PC-3 (cell line): Measurements from ENCODE around the gene ZNF286A.
"Not testable (repeated sequence)": the region's sequence is repeated elsewhere in the genome, so short reads cannot be mapped to it uniquely, and the experiment has no call there.

Experiments used
- CTCF ChIP-seq: fragments of 300-600 bp; sonication (generic); conservative IDR thresholded peaks from 2 replicates; pipeline ENCODE4 v1.5.1; 2017; ENCODE audit warnings: antibody characterized with exemption, low read depth, mild to moderate bottlenecking, low read length
- EZH2 ChIP-seq: fragments of 300-600 bp; sonication (generic); IDR thresholded peaks from one replicate; pipeline ENCODE4 v1.6.1; 2017; ENCODE audit warnings: antibody characterized with exemption, mild to moderate bottlenecking, low read length; ENCODE audit not compliant: unreplicated experiment
- EZH2phosphoT487 ChIP-seq: fragments of 300-600 bp; sonication (generic); IDR thresholded peaks from 2 replicates; pipeline ENCODE4 v1.6.1; 2018; ENCODE audit warnings: mild to moderate bottlenecking, antibody characterized with exemption, low read length, borderline replicate concordance

DNA sequence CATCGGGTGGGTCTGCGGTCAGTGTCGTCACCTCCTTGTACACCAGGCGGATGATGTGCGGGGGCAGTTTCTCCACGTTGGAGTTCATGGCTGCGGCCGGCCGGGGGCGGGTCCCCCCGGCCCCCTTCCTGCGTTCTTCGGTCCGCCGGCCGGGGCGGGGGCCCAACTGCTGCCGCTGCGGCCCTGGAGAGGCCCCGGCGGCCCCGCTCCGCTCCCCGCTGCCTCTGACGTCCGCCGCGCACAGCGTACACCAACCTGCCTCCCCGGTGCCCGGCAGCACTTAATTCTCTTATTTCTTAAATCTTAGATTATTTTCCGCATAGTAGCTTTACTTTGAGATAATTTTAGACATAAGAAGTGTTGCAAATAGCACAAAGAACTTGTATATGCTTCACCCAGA lies 5.3 kb downstream of the ZNF286A start:
- not testable (repeated sequence) for TF ChIP-seq CTCF, EZH2, EZH2phosphoT487
